ENCODE measurements around the gene RNF213.

The RNF213 gene

DNA sequence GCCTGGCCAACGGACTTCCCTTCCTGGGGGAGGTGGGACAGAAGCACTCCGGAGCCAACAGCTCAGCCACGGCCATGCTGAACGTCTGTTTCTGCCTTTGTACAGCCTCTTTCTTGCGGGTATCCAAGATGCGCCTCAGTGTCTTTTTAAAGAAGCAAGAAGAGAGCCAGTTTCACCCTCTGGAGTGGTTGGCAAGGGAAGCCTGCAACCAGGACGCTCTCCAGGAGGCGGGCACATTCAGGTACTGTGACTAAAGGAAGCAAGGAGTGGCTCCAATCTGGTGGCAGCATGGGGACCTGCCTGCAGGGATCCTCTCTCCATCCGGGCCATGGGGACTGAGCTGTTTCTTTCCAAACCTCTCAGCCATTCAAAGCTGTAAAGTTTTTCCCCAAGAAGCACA is 93.7 kb downstream of the RNF213 start:
- no peak for DNase-seq

DNA sequence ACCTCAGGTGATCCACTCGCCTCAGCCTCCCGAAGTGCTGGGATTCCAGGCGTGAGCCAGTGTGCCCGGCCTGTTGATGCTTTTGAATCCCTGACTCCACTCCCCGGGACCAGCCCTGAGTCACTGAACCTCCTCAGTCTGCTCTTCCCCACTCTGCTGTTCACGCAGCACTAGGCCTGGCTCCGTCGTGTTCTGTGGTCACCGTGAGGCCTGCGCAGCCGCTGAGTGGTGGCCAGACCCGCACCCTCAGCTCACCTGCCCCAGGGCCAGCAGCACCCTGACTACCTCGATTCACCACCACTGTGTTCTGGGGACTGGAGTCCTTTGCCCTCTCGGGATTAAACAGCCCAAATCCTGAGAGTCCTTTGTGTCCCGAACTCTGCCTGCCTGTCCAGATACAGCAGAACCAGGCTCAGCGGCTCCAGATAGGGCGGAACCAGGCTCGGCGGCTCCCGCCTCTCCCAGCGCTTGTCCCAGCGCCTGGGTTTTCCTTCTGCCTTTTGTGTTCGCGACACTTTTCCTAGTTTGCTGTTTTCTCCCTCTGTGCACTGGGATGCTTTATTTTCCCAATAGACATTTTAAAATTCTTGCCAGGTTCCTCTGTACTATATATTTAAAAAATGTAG is 95.7 kb downstream of the RNF213 start:
- DNase-seq, result no peak

DNA sequence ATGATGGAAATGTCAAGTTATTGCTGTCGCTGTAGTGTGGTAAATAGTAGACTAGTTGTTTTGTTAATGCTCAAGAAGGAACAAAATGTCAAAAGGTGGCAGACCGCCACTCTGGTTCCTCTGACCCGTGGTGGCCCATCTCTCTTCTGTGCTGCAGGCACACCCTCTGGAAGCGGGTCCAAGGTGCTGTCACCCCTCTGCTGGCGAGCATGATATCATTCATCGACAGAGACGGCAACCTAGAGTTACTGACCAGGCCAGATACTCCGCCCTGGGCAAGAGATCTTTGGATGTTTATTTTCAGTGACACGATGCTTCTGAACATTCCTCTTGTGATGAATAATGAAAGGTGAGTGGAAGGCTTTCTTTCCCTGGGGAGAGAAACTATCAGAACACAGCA is 97.5 kb downstream of the RNF213 start:
- DNase-seq, result no peak

DNA sequence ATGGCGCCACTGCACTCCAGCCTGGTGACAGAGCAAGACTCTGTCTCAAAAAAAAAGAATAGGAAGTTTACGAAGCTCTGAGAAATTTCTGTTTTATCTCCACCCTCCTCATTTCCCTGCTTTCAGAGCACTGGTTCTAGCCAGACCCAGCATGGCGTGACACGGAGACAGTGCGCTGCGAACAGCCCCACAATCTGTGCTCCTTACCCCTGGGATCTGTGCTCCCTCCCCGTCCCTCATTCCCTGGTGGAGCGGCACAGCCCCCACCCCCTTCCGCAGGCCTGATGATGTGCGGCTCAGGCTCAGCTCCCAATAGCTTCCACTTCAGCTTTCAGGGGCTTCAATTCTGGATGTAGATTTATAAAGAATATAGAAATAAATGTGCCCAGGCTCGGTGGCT is 98.2 kb downstream of the RNF213 start:
- no peak for DNase-seq

- no peak for DNase-seq
Observed at GRCh38 chr17:80359422-80360110, 98.9 kb downstream of the RNF213 start.

GRCh38 chr17:80360396-80360795 is 99.7 kb downstream of the RNF213 start:
- no peak for DNase-seq

DNA sequence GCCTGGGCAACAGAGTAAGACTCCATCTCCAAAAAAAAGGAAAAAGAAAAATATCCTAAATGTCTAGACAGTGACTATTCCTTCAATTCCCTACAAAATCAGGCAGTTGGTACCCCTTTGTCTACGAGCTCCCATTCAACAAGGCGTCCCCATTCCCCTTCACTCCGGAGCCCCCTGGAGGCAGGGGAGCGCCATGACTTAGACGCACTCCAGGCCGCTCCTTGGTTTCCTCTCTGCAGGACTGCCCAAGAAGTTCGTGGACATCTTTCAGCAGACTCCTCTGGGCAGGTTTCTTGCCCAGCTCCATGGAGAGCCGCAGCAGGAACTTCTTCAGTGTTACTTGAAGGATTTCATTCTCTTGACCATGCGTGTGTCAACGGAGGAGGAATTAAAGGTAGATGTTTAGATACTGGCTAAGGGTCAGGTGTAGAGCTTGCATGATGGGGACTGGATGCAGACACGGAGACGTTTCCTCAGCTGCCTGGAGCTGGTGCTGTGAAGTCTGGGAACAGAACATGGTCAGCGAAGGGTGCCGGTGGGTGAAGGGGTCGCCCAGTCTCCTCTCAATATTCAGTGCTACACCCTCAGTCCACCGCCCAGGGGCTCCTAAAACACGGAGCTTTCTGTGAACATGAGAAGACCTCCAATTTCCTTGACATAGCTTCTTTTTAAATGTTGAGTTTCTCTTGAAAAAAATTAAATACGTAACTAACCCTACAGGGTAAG is 101.0 kb downstream of the RNF213 start:
- no peak for DNase-seq

DNA sequence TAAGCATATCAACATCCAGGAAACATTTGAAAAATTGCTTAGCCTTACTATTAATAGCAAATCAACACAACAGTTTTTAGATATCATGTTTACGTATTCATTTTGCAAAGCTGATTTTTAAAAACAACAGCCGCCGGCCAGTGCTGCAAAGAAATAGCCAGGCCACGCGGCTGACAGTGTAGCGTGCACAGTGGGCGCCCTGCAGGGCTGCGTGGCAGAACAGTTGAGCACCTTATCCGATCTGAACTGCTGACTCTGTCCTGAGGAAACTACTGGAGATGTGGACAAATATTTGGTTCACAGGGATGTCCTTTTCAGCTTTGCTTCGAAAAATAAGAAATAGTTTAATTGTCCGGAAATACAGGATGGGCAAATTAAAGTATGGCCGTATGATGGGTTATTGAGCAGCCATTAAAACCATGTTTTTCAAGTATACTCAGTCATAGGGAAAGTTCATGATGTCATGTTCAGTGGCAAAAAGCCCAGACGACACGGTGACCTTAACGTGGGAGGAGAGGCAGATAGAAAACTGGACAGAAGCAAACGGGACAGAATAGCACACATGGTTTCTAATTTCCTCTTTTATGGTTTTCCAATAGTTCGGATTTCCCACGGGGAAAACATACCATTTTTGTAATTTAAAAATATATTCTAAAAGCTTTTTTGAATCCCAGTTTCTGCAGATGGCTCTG is 101.9 kb downstream of the RNF213 start:
- no peak for DNase-seq

- DNase-seq, result no peak
Observed at GRCh38 chr17:80363120-80363515, 102.5 kb downstream of the RNF213 start.

DNA sequence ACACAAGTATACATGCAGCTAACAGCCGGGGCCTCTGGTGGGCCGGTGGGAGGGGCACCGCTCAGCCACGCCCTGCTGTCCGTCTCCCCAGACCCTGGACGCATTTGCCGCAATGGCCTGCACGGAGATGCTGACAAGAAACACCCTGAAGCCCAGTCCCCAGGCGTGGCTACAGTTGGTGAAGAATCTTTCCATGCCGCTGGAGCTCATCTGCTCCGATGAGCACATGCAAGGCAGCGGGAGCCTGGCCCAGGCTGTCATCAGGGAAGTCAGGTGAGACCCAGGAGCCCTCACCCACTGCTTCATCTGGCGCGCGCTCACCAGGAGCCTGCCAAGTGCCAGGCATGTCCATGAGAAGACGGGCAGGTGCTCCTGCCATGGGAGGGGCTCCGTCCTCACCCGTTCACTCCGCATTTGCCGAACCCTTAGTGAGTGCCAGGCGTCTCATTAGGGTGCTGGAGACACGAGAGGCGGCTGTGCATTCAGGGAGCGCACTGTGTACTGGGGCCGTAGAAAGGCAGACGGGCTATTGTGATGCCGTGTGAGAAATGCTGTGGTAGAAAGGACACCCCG is 103.0 kb downstream of the RNF213 start:
- no peak for DNase-seq

DNA sequence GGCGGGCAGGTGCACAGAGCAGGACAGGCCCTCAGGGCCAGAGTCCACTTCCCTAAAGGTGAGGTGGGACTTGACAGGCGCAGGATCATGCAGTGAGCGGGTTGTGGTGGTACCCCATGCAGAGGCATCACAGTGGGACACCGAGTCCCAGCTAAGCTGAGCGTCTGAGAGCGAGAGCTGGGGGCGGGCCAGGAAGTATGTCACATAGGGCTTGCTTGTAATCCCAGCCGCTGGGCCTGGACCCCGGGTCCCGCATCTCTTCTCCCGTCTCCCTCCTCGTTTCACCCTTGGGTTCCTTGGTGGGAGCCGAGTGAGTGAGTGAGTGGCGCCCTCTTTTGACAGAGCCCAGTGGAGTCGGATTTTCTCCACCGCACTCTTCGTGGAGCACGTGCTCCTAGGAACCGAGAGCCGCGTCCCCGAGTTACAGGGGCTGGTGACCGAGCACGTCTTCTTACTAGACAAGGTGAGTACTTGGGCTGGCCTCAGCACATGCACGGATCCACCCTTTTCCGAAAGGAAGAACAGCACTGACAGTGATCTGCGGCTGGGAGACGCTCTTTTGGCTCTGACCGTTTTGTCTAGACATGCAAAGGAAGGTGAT is 103.5 kb downstream of the RNF213 start:
- no peak for DNase-seq

DNA sequence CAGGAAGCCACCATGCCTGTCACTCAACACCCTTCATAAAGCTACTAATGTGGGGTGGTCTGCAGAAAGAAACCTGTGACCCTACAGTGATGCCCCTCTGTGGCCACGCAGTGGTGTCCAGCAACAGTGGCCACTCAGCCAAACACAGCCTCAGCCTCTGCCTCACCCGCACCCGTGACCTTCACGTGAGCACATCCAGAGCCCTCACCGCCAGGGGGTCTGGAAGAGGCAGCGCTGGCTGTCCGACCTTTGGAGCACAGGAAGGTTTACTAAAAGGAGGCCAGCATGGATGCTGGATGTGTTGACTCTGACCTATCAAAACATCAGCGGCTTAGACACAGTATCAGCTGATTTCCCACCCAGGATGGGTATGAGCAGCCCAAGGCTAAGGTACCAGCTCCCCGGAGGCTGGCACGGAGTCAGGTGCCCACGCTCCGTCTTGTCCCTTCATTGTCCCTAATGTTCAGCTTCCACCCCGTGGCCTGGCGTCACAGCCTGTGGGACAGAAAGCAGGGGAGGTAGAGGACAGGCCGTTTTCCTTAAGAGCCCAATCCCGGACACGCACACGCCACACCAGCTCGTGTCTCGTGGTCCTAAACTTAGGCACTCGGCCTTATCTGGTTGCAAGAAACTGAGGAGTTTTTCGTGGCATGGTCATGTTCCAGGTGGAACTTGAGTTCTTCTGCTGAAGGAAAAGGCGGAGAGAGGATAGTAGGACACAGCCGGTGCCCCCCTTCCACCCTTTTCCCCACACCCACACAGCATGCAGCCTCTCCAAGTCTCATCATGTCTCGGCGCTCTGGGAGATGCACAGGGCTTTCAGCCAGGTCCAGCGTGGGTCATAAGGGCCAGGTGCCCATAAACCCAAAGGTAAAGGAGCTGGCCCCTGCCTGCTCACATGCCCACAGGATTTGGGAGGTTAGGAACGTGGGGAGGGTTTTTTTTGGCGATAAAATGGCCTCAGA is 104.6 kb downstream of the RNF213 start:
- no peak for DNase-seq

DNA sequence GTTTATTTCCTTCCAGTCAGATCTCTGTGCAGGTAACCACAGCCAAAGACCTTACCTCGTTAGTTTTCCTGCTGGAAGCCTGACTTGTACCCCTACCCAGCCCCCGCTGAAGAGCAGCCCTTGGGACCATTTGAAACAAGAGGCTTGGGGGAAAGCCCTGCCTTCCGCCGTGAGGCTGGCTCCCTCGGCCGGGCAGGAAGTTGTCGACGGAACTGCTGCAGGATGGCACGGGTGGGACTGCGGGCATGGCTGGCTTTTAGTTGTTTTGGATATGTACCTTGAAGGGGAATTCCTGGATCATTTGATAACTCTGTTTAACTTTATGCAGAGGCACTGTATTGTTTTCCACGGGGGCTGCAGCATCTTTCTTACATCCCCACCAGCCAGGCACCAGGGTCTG is 105.3 kb downstream of the RNF213 start:
- DNase-seq, result no peak

- DNase-seq, result no peak
Observed at GRCh38 chr17:80367503-80367902, 106.9 kb downstream of the RNF213 start.

- DNase-seq, result no peak
Observed at GRCh38 chr17:80371196-80371595, 110.5 kb downstream of the RNF213 start.

GRCh38 chr17:80372456-80372855 is 111.8 kb downstream of the RNF213 start:
- DNase-seq, result no peak

GRCh38 chr17:80372922-80373570 is 112.4 kb downstream of the RNF213 start:
- no peak for DNase-seq

GRCh38 chr17:80374039-80374731 is 113.5 kb downstream of the RNF213 start:
- DNase-seq, result no peak

DNA sequence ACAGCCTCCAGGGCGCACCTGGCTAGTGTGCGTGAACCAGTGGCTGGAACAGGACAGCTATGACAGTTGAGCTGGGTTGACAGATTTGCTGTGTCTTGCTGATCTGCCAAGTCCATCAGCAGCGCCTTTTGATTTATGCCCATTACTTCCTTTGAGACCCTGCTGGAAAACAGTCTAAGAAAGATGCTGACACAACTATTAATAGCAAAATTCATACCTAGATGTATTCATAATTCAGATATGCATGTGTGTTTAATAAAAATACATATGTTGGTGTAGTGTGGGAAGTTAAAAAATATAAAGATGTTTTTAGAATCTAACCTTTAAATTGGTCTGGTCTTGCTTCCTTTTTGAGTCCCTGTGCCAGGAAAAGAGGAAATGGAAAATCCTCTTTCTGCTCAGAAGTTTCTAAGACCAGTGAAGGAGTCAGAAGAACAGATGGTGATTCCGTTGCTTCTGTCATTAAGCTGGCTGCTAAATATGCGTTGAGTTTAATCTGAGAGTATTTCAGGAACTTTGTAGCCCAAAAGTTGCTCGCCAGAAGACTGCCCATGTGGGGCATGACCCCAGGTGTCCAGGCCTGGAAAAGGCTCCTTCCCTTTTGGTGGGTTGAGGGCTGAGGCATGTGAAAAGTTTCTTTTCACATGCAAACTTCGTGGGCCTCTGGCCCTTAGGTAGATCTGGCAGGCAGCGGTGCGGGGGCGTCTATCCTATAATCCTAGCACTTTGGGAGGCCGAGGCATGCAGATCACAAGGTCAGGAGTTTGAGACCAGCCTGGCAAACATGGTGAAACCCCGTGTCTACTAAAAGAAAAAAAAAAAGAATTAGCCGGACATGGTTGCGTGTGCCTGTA is 114.3 kb downstream of the RNF213 start:
- no peak for DNase-seq

Data from NCI-H2029 (cell line).